ENCODE results near the gene DGKQ. TPM values are rescaled to one million over a fixed set of nuclear protein-coding genes. Genes with fewer than 3 reads are reported as not detected.
"Not testable (repeated sequence)": the region's sequence is repeated elsewhere in the genome, so short reads cannot be mapped to it uniquely, and the experiment has no call there.

DGKQ gene
- total RNA-seq, 2 donors from 2014 or later, result 39.4 to 68.2 TPM

DNA sequence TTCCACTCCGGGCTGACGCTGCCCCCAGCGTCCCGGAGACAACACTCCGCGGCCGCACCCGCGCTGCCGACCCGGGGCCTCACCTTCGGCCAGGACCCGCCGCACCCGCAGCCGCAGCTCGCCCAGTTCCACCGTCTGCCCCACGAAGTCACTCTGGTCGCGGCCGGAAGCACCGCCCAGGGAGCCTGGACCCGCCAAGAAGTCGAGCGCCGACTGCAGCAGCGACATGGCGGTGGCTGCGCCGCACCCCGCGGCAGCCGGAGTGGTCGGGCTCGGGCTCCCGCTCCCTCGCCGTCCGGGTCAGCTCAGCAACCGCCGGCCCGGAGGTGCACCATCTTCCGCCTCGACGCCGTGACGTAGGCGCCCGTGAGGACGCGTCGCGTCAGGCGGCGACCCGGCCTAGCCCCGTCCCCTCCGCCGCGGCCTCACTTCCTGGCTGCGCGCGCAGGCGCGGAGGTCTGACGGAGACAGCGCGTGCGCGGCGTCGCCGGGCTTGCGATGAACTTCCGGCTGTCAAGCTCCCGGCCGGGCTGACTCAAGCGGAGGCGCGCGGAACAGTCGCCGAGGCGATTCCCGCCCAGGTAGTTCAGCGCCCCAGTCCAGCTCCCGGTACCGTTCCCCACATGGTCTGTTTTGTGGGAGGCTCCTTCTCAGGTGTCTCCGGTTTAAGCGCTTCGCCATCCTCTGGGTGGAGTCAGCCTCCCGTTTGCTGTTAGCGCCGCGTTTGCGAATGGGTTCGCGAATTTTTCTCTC lies 41.2 kb downstream of the DGKQ start, which contains the start of the genes GAK and TMEM175:
Gene GAK, minus strand, starts transcription at position 357 of the 753 bp plus-strand sequence. Its CDS starts 129 bp downstream, at position 228.
Gene TMEM175, plus strand, starts transcription at position 501 of the 753 bp plus-strand sequence. CDS start 15,280 bp downstream, outside the sequence.
- Histone ChIP-seq H3K27ac (peak within 1 kb of the TSS; percentile 91), H3K36me3 (no peaks in the 10 kb centered on the region), H3K4me3 (peak within 1 kb of the TSS; percentile 96), H3K9ac (ENCODE audit: low read depth in 2 of 2, low read length in 2 of 2) (peak within 1 kb of the TSS; percentile 95 to 99), H3K27me3 (no peaks in the 10 kb centered on the region), H3K4me1 (peaks cover 19% of the 10 kb centered on the region), H3K9me3 (no peaks in the 10 kb centered on the region)
- intact Hi-C loops (cut with DNase I), result no loop called here
- DNase-seq, result peak; percentile 95
- TF ChIP-seq, protein P1, sequence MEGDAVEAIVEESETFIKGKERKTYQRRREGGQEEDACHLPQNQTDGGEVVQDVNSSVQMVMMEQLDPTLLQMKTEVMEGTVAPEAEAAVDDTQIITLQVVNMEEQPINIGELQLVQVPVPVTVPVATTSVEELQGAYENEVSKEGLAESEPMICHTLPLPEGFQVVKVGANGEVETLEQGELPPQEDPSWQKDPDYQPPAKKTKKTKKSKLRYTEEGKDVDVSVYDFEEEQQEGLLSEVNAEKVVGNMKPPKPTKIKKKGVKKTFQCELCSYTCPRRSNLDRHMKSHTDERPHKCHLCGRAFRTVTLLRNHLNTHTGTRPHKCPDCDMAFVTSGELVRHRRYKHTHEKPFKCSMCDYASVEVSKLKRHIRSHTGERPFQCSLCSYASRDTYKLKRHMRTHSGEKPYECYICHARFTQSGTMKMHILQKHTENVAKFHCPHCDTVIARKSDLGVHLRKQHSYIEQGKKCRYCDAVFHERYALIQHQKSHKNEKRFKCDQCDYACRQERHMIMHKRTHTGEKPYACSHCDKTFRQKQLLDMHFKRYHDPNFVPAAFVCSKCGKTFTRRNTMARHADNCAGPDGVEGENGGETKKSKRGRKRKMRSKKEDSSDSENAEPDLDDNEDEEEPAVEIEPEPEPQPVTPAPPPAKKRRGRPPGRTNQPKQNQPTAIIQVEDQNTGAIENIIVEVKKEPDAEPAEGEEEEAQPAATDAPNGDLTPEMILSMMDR (IDR thresholded peaks at IDR 0.05), result no peak

DNA sequence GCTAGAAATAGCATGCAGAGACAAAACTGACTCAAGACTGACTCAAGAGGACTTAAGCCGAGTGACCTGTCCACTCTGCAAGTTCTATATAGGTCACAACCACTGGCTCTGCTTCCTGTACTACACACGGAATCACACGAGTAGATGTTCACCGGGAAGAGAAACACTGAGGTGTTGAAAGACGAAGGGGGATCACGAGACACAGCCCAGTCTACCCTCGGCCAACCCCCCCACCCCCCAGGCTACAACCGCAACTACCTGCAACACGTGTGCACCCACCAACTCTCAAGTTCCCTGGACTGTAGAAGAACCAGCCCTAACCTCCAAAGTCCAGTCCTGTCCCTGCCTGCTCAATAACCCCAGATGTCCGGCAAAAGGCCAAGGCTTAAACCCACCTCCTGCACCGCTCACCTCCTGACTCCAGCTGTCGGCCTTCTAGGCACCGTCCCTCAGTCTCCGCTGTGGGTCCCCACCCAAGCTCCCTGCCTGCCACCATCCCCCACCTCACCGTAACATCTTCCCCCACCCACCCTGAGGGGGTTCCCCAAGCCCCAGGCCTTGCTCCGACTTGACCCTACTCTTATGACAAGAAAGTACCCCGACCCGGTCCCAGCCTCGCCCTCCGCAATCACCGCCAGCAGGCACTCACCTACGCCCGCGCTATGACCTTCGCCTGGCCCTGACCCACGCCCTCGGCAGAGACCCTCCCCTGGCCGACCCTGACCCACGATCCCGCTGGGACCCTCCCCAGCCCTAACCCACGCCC lies 42.0 kb downstream of the DGKQ start:
- peak overlapping the region; percentile 96 for H3K4me3 ChIP-seq
- H3K4me1 ChIP-seq, result peaks cover 19% of the 10 kb centered on the region
- peak overlapping the region; percentile 91 for H3K27ac ChIP-seq
- TF ChIP-seq, protein P1 (IDR thresholded peaks at IDR 0.05), result no peak
- no peaks in the 10 kb centered on the region for H3K9me3 ChIP-seq
- H3K27me3 ChIP-seq, result no peaks in the 10 kb centered on the region
- intact Hi-C loops (cut with DNase I), result no loop called here
- peak overlapping the region; percentile 95 to 99 for H3K9ac ChIP-seq (ENCODE audit: low read depth in 2 of 2, low read length in 2 of 2)
- DNase-seq, result peak; percentile 58
- H3K36me3 ChIP-seq, result no peaks in the 10 kb centered on the region

DNA sequence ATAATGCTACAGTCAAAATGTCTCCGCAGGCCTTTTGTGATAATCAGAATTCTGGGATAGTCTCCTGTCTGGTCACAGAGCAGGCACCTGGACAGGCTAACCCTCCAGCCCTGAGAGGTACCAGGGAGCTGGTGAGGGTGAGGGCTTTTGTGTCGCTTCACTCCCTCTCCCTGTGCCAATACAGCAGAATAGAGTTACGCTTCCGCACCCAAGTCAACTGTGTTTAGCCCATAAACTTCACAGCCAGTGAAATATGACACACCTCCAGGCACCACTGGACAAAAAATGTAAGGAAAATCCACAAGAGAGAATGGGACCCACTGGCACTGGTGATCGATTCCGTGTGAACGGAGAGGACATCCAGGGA lies 42.6 kb downstream of the DGKQ start:
- Histone ChIP-seq H3K27me3 (no peaks in the 10 kb centered on the region), H3K27ac (peak overlapping the region; percentile 91), H3K9ac (ENCODE audit: low read depth in 2 of 2, low read length in 2 of 2) (peak overlapping the region; percentile 95 to 99), H3K4me3 (peak overlapping the region; percentile 96), H3K9me3 (no peaks in the 10 kb centered on the region), H3K4me1 (peaks cover 19% of the 10 kb centered on the region), H3K36me3 (no peaks in the 10 kb centered on the region)
- intact Hi-C loops (cut with DNase I), result no loop called here
- peak; percentile 46 for DNase-seq
- TF ChIP-seq, protein P1 (IDR thresholded peaks at IDR 0.05), result no peak

DNA sequence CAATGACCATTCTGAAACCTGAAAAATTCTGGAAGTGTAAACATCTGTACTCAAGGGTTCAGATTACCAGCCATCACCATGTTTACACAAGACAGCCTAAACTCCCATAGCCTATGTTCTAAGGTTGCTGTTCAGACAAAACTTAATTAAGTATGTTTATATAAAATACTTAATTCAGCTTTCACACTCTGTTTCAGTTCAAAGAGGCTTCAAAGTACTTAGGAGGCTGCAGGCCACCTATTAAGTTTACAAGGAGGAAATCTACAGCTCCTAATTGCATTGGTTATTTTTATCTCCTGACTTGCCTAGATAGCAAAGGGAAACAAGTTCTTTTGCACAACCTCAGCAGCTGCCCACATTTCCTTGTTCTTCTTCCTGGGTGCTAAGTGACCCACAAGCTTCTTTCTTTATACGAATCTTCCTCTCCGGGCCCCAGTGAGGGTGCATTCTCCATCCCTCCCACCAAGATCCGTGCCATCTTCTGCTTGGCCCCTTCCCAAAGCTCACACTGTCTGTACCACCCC lies 43.3 kb downstream of the DGKQ start:
- Histone ChIP-seq H3K36me3 (no peaks in the 10 kb centered on the region), H3K27ac (peak overlapping the region; percentile 91), H3K4me1 (peaks cover 19% of the 10 kb centered on the region), H3K27me3 (no peaks in the 10 kb centered on the region), H3K9ac (ENCODE audit: low read depth in 2 of 2, low read length in 2 of 2) (peak overlapping the region in 1 of 2 donors; percentile 95), H3K4me3 (peak overlapping the region; percentile 96), H3K9me3 (no peaks in the 10 kb centered on the region)
- intact Hi-C loops (cut with DNase I), result no loop called here
- TF ChIP-seq, protein P1 (IDR thresholded peaks at IDR 0.05), result no peak
- DNase-seq, result peak; percentile 38

DNA sequence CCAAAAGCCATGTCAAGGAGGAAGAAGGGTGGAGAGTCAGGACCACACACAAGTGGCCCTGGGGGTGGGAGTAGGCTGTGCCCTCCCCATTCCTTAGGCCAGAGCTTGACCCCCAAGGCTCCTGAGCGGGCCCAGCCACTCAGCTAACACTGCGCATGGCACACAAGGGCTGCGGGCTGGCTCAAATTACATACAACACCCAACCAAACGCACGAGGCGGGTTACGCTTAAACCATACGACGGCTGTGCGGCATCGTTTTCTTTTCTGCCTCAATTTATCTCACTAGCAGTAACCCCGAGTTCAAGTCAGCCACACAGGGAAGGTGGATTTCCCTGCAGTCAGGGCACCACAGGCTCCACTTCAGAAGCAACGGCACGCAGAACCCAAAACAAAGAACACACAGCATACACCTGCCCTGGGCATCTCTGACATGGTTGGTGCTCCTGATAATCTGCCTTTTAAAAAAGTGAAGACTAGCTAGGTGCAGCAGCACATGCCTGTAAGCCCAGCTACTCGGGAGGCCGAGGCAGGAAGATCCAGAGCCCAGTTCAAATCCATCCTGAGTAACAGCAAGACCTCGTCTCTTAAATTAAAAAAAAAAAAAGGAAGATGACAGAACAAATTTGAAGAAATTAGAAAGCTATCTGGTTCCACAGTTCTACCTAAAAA lies 44.1 kb downstream of the DGKQ start:
- H3K9ac ChIP-seq (ENCODE audit: low read depth in 2 of 2, low read length in 2 of 2), result no peak overlapping the region
- peak overlapping the region; percentile 91 for H3K27ac ChIP-seq
- TF ChIP-seq, protein P1 (IDR thresholded peaks at IDR 0.05), result no peak
- peaks cover 19% of the 10 kb centered on the region for H3K4me1 ChIP-seq
- no peaks in the 10 kb centered on the region for H3K9me3 ChIP-seq
- no peak for DNase-seq
- H3K4me3 ChIP-seq, result no peak overlapping the region
- intact Hi-C loops (cut with DNase I), result no loop called here
- H3K36me3 ChIP-seq, result no peaks in the 10 kb centered on the region
- H3K27me3 ChIP-seq, result no peaks in the 10 kb centered on the region

DNA sequence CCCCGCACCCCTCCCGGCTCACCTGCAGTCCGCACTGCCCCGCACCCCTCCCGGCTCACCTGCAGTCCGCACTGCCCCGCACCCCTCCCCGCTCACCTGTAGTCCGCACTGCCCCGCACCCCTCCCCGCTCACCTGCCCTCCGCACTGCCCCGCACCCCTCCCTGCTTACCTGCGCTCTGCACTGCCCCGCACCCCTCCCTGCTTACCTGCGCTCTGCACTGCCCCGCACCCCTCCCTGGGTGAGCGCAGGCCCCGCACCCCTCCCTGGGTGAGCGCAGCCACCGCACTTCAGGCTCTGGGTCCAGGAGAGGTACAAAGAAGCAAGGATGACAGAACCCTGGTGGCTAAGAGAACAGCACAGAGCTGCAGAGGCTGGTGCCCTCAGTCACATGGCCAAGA lies 45.8 kb downstream of the DGKQ start:
- intact Hi-C loops (cut with DNase I); H3K27me3 ChIP-seq; H3K4me3 ChIP-seq; DNase-seq; H3K9ac ChIP-seq (ENCODE audit: low read depth in 2 of 2, low read length in 2 of 2); H3K9me3 ChIP-seq; H3K36me3 ChIP-seq; H3K27ac ChIP-seq: not testable (repeated sequence)
- peaks cover 14% of the 10 kb centered on the region for H3K4me1 ChIP-seq

Measured in colonic mucosa (tissue), 4 donors.